Measurements from ENCODE around the gene RABGAP1L.

DNA sequence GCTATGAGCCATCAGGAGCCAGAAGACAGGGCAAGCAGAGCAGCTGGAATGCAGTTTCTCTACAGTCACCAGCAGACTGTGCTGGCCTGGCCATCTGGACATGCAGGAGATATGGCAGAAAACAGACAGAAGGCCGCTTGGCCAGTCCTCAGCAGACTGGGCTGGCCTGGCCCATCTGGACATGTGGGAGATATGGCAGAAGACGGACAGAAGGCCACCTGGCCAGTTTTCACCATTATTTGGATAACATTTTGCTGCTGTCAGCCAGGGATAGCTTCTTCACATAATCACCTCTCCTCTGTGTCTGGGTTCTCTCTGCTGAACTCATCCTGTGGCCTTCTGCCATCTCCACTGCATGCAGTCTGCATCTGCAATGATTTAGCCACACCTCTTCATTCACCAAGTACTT lies 815.4 kb downstream of the RABGAP1L start:
- TF ChIP-seq, protein P1, sequence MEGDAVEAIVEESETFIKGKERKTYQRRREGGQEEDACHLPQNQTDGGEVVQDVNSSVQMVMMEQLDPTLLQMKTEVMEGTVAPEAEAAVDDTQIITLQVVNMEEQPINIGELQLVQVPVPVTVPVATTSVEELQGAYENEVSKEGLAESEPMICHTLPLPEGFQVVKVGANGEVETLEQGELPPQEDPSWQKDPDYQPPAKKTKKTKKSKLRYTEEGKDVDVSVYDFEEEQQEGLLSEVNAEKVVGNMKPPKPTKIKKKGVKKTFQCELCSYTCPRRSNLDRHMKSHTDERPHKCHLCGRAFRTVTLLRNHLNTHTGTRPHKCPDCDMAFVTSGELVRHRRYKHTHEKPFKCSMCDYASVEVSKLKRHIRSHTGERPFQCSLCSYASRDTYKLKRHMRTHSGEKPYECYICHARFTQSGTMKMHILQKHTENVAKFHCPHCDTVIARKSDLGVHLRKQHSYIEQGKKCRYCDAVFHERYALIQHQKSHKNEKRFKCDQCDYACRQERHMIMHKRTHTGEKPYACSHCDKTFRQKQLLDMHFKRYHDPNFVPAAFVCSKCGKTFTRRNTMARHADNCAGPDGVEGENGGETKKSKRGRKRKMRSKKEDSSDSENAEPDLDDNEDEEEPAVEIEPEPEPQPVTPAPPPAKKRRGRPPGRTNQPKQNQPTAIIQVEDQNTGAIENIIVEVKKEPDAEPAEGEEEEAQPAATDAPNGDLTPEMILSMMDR (IDR thresholded peaks at IDR 0.05): no peak
- TF ChIP-seq POLR2A (IDR thresholded peaks at IDR 0.05): no peak

Data from right lobe of liver (tissue), 4 donors.